ENCODE measurements around the gene CNGB1.

Gene CNGB1

DNA sequence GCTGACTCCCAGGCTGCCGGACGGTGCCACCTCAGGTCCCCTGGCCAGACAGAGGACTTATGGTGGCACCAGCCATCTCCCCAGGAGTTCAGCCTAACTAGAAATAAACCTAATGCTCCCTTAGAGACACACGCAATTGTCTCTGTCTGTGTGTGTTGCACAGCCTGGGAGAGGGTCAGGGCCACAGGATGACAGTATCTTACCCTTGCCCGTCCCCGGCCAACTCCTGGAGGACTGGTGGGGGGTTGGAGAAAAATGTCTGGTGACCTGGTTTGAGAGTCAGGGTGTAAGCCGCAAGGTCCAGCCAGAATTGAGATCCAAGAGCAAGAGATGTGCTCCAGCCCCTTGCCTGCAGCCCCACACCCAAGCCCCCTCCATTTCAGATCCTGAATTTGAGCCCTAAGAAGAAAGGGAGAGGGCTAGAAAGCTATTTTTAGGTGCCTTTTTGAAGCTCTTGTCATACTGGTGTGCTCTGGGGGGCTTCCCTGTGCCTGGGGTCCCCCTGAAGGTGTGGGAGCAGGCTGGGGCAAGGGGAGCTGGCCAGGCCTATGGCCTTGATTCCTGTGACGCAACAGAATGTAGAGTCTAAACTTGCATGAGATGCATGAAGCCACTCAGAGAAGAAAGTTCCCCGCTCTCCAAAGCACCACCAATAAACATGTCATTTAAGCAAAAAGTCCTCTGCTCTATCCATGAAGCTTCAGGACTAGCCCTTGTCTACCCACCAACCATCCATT is 16.7 kb upstream of the CNGB1 start:
- Histone ChIP-seq H3K4me2 (ENCODE audit: low read length) (no peak overlapping the region), H4K20me1 (ENCODE audit: insufficient read depth, low read length) (no peaks in the 10 kb centered on the region), H3F3A (ENCODE audit: insufficient read depth, low read length) (no peaks in the 10 kb centered on the region), H3K27ac (ENCODE audit: low read depth, low read length, poor library complexity, severe bottlenecking) (no peak overlapping the region), H3K27me3 (ENCODE audit: insufficient read depth, low read length) (0 out of 2 replicates have a peak, but pooled peaks cover 6% of the 10 kb centered on the region), H3K4me1 (ENCODE audit: insufficient read depth, low read length, severe bottlenecking) (no peaks in the 10 kb centered on the region), H3K9ac (ENCODE audit: low read length) (no peak overlapping the region), H3K4me3 (ENCODE audit: low read depth, low read length, poor library complexity, severe bottlenecking) (no peak overlapping the region), H3K9me2 (ENCODE audit: low read depth, low read length) (no peaks in the 10 kb centered on the region), H2AFZ (ENCODE audit: low read length) (no peak overlapping the region), H3K36me3 (ENCODE audit: insufficient read depth, low read length) (no peaks in the 10 kb centered on the region), H3K79me2 (ENCODE audit: insufficient read depth, low read length) (no peaks in the 10 kb centered on the region), H3K9me3 (ENCODE audit: low read length) (no peaks in the 10 kb centered on the region)
- TF ChIP-seq, protein P1, sequence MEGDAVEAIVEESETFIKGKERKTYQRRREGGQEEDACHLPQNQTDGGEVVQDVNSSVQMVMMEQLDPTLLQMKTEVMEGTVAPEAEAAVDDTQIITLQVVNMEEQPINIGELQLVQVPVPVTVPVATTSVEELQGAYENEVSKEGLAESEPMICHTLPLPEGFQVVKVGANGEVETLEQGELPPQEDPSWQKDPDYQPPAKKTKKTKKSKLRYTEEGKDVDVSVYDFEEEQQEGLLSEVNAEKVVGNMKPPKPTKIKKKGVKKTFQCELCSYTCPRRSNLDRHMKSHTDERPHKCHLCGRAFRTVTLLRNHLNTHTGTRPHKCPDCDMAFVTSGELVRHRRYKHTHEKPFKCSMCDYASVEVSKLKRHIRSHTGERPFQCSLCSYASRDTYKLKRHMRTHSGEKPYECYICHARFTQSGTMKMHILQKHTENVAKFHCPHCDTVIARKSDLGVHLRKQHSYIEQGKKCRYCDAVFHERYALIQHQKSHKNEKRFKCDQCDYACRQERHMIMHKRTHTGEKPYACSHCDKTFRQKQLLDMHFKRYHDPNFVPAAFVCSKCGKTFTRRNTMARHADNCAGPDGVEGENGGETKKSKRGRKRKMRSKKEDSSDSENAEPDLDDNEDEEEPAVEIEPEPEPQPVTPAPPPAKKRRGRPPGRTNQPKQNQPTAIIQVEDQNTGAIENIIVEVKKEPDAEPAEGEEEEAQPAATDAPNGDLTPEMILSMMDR (IDR thresholded peaks at IDR 0.05; ENCODE audit: low read length): no peak
- TF ChIP-seq EZH2 (IDR thresholded peaks at IDR 0.05; ENCODE audit: borderline replicate concordance, low read length): no peak

DNA sequence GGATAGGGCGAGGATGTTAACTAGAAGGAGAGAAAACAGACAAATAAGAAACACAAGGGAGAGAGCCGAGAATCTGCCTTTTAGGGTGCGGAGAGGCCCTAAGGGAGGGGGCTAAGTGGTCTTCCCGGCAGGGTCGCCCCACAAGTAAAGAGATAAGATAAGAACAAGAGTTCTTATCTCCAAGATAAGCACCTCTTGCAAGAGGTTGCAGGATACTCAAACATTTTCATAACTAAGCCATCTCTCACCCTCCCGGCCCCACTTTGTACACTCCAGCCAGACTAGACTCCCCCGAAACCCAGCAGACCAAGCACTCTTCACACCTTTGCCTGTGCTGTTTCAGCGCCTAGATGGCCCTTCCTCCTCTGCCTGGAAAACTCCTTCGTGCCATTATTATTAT is 15.3 kb upstream of the CNGB1 start:
- Histone ChIP-seq H3K9me2 (ENCODE audit: low read depth, low read length) (no peaks in the 10 kb centered on the region), H3K27ac (ENCODE audit: low read depth, low read length, poor library complexity, severe bottlenecking) (no peak overlapping the region), H2AFZ (ENCODE audit: low read length) (no peak overlapping the region), H4K20me1 (ENCODE audit: insufficient read depth, low read length) (no peaks in the 10 kb centered on the region), H3K4me3 (ENCODE audit: low read depth, low read length, poor library complexity, severe bottlenecking) (no peak overlapping the region), H3K36me3 (ENCODE audit: insufficient read depth, low read length) (no peaks in the 10 kb centered on the region), H3K9me3 (ENCODE audit: low read length) (no peaks in the 10 kb centered on the region), H3F3A (ENCODE audit: insufficient read depth, low read length) (no peaks in the 10 kb centered on the region), H3K79me2 (ENCODE audit: insufficient read depth, low read length) (no peaks in the 10 kb centered on the region), H3K27me3 (ENCODE audit: insufficient read depth, low read length) (0 out of 2 replicates have a peak, but pooled peaks cover 3% of the 10 kb centered on the region), H3K4me2 (ENCODE audit: low read length) (no peak overlapping the region), H3K4me1 (ENCODE audit: insufficient read depth, low read length, severe bottlenecking) (no peaks in the 10 kb centered on the region), H3K9ac (ENCODE audit: low read length) (no peak overlapping the region)
- TF ChIP-seq EZH2 (IDR thresholded peaks at IDR 0.05; ENCODE audit: borderline replicate concordance, low read length): no peak
- TF ChIP-seq, protein P1 (IDR thresholded peaks at IDR 0.05; ENCODE audit: low read length): no peak

DNA sequence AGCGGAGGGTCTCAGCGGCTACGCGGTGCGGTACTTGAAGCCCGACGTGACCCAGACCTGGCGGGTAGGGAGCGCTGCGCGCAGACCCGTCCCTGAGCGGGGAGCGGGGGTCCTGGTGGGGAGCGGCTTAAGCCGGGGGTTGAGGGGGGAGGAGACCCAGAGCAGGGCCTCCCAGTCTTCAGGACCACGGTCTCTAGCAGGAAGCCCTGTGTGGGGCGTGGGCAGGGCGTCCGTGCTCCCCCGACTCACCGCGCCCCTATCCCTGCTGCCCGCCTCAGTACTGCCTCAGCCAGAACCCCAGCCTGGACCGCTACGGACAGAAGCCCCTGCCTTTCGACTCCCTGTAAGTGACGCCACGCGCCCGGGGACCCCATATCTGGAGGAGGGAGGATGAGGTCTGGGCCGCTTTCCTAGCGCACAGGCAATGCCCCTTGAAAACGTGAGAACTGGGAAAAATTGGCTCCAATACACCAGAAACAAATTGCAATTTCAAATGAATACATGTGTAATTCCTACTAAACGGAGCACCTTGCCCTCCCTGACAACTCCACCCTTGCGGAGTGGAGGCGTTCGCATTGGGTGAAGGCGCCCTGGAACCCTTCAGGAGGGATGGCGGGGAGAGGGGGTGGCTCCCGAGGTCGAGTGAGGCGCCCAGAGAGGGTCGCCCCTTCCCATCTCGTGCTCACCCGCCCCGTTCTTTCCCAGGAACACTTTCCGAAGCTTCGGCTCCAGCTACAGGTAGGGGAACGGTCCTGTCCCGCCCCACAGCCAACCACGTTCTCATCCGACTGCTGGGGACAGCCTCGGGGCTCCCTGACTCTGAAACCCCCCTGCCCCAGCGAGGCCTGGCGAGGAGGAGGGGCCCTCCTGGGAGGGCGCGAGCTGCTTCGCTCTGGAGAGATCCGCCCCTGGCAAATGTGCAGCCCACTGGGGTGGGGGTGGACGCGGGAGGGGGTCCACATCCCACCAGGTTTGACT is 14.6 kb upstream of the CNGB1 start:
- Histone ChIP-seq H3K27me3 (ENCODE audit: insufficient read depth, low read length) (no peaks in the 10 kb centered on the region), H3K9me2 (ENCODE audit: low read depth, low read length) (no peaks in the 10 kb centered on the region), H3K79me2 (ENCODE audit: insufficient read depth, low read length) (no peaks in the 10 kb centered on the region), H2AFZ (ENCODE audit: low read length) (no peak overlapping the region), H3K9ac (ENCODE audit: low read length) (no peak overlapping the region), H3K4me2 (ENCODE audit: low read length) (no peak overlapping the region), H3K9me3 (ENCODE audit: low read length) (no peaks in the 10 kb centered on the region), H3K27ac (ENCODE audit: low read depth, low read length, poor library complexity, severe bottlenecking) (no peak overlapping the region), H3F3A (ENCODE audit: insufficient read depth, low read length) (no peaks in the 10 kb centered on the region), H3K4me1 (ENCODE audit: insufficient read depth, low read length, severe bottlenecking) (no peaks in the 10 kb centered on the region), H4K20me1 (ENCODE audit: insufficient read depth, low read length) (no peaks in the 10 kb centered on the region), H3K4me3 (ENCODE audit: low read depth, low read length, poor library complexity, severe bottlenecking) (no peak overlapping the region), H3K36me3 (ENCODE audit: insufficient read depth, low read length) (no peaks in the 10 kb centered on the region)
- TF ChIP-seq, protein P1 (IDR thresholded peaks at IDR 0.05; ENCODE audit: low read length): no peak
- no peak for TF ChIP-seq EZH2 (IDR thresholded peaks at IDR 0.05; ENCODE audit: borderline replicate concordance, low read length)

All from OCI-LY1 (cell line).